Kidney (tissue), 14 donors: ENCODE measurements around the gene SHROOM1. TPM values are rescaled to one million over a fixed set of nuclear protein-coding genes. Genes with fewer than 3 reads are reported as not detected.

Experiments used
- DNase-seq, 5 donors: peaks; one replicate each; pipeline ENCODE4 v3.0.0-alpha.2; 2013 to 2020
- FAIRE-seq: peaks from 2 replicates; lab custom pipeline; 2012; peaks lifted over from hg19 to GRCh38; lab: Jason Lieb, UNC
- H3K27ac ChIP-seq, 2 donors: one replicate each; pipeline ENCODE4 v1.7.0; 2013; ENCODE audit warnings: low read depth in 2 of 2, low read length in 2 of 2, inconsistent platforms in 1 of 2
- H3K27me3 ChIP-seq: one replicate; pipeline ENCODE4 v1.7.1; 2013; ENCODE audit warnings: low read length, inconsistent platforms; ENCODE audit not compliant: control insufficient read depth, insufficient read depth
- H3K36me3 ChIP-seq, 3 donors: one replicate each; pipeline versions ENCODE4 v1.7.0 to v1.7.1; 2013; ENCODE audit warnings: low read length in 3 of 3, control low read depth in 1 of 3, inconsistent platforms in 1 of 3; ENCODE audit not compliant: insufficient read depth in 3 of 3, control insufficient read depth in 2 of 3
- H3K4me1 ChIP-seq, 3 donors: one replicate each; pipeline versions ENCODE4 v1.7.0 to v1.7.1; 2013; ENCODE audit warnings: low read length in 3 of 3, inconsistent platforms in 1 of 3, low read depth in 1 of 3; ENCODE audit not compliant: control insufficient read depth in 2 of 3, insufficient read depth in 2 of 3
- H3K4me3 ChIP-seq, 3 donors: one replicate each; pipeline versions ENCODE4 v1.7.0 to v1.8.1; 2013; ENCODE audit warnings: low read length in 3 of 3, control low read depth in 1 of 3, inconsistent platforms in 1 of 3
- H3K9ac ChIP-seq, 3 donors: one replicate each; pipeline versions ENCODE4 v1.7.0 to v1.7.1; 2013; ENCODE audit warnings: low read length in 3 of 3, control low read depth in 1 of 3, inconsistent platforms in 1 of 3
- H3K9me3 ChIP-seq, 3 donors: one replicate each; pipeline versions ENCODE4 v1.7.0 to v1.7.1; 2013; ENCODE audit warnings: low read length in 3 of 3, control low read depth in 1 of 3, inconsistent platforms in 1 of 3; ENCODE audit not compliant: control insufficient read depth in 2 of 3, insufficient read depth in 1 of 3
- CTCF ChIP-seq: IDR thresholded peaks from 3 replicates; pipeline ENCODE4 v1.5.1; 2012; ENCODE audit warnings: mild to moderate bottlenecking, moderate library complexity, borderline replicate concordance; ENCODE audit not compliant: insufficient read depth; ENCODE audit errors: extremely low read depth
- intact Hi-C: fragments of 100-400 bp; cut with DNase I; formaldehyde crosslinking; loops from one replicate; pipeline ENCODE4 v1.11.1; 2022
- polyA plus RNA-seq: library from polyadenylated mRNA; stranded (reverse); fragments of 350-450 nt; fragmentation: Illumina TruSeq; extraction: RNeasy Lipid Tissue Mini Kit (QIAGEN cat#74804); gene quantifications from one replicate; pipeline ENCODE4 v1.2.3, GENCODE V29; 2014; ENCODE audit warnings: low read depth, low replicate concordance; ENCODE audit not compliant: insufficient read depth
- total RNA-seq: library from RNA; stranded (reverse); fragmentation: NEBNext Ultra II Directional; extraction: Animal tissue kit (Norgen Biotek cat#: 25700); gene quantifications from one replicate; pipeline ENCODE4 v1.2.1, GENCODE V29; 2021
- donor health status: control.
- donor health status: control.
- donor health status: control.
- donor health status: control.
- donor health status: control.
- donor health status: DM: yes; HTN: yes; CAD: no.
- donor health status: Normal renal cell carcinoma (clear cell type).

The SHROOM1 gene
- total and polyA plus RNA-seq, 2 donors from 2014 or later: 7.8 to 13.4 TPM

- no peak for DNase-seq
- no peak overlapping the region for H3K9ac ChIP-seq
- no peaks in the 10 kb centered on the region for H3K9me3 ChIP-seq
- intact Hi-C loops: no loop called here
- peak overlapping the region in 1 of 3 donors; percentile 56 for H3K4me3 ChIP-seq
- peaks cover 13% of the 10 kb centered on the region for H3K27me3 ChIP-seq
- H3K4me1 ChIP-seq: peaks cover 0 to 2% (median 0%) of the 10 kb centered on the region in 3 donors
- H3K27ac ChIP-seq: no peak overlapping the region
- no peak for TF ChIP-seq CTCF
- H3K36me3 ChIP-seq: no peaks in the 10 kb centered on the region
- no peak for FAIRE-seq
These were observed 18.2 kb downstream of the SHROOM1 start for GRCh38 chr5:132812123-132812765.

GRCh38 chr5:132810605-132811004, 19.8 kb downstream of the SHROOM1 start:
- Histone ChIP-seq H3K4me1 (peaks cover 0 to 2% (median 0%) of the 10 kb centered on the region in 3 donors), H3K4me3 (no peak overlapping the region), H3K27ac (no peak overlapping the region), H3K9ac (no peak overlapping the region), H3K9me3 (no peaks in the 10 kb centered on the region), H3K36me3 (no peaks in the 10 kb centered on the region), H3K27me3 (peaks cover 13% of the 10 kb centered on the region)
- no peak for DNase-seq
- no peak for FAIRE-seq
- intact Hi-C loops: no loop called here
- TF ChIP-seq CTCF: no peak

GRCh38 chr5:132808866-132809265, 21.6 kb downstream of the SHROOM1 start:
- DNase-seq (no peak), FAIRE-seq (no peak)
- no peak overlapping the region for H3K27ac ChIP-seq
- peaks cover 13% of the 10 kb centered on the region for H3K27me3 ChIP-seq
- TF ChIP-seq CTCF: no peak
- intact Hi-C loops: no loop called here
- H3K9me3 ChIP-seq: no peaks in the 10 kb centered on the region
- H3K4me1 ChIP-seq: peaks cover 0 to 2% (median 0%) of the 10 kb centered on the region in 3 donors
- H3K36me3 ChIP-seq: no peaks in the 10 kb centered on the region
- H3K9ac ChIP-seq: no peak overlapping the region
- no peak overlapping the region for H3K4me3 ChIP-seq
